Ovary (tissue), 3 donors: ENCODE measurements around the gene ANKRD27.

Experiments used
- EP300 ChIP-seq: sonication (generic); formaldehyde crosslinking; IDR thresholded peaks from one replicate; pipeline ENCODE4 v1.6.1; 2017; ENCODE audit warnings: antibody characterized with exemption
- POLR2A ChIP-seq: fragments of 450-650 bp; IDR thresholded peaks from one replicate; pipeline ENCODE4 v1.6.1; 2017; ENCODE audit warnings: antibody characterized with exemption, mild to moderate bottlenecking, moderate library complexity
- TF ChIP-seq, protein P1 (sequence below), 3 donors: fragments of 450-650 bp in 2 of 3; fragments of 200-600 bp in 1 of 3; IDR thresholded peaks; one replicate each; pipeline versions ENCODE4 v1.5.1 to v1.8.0; 2016 to 2022; ENCODE audit warnings: antibody characterized with exemption in 3 of 3, mild to moderate bottlenecking in 1 of 3
- donor health status: DM: no; HTN: no; CAD: no.

DNA sequence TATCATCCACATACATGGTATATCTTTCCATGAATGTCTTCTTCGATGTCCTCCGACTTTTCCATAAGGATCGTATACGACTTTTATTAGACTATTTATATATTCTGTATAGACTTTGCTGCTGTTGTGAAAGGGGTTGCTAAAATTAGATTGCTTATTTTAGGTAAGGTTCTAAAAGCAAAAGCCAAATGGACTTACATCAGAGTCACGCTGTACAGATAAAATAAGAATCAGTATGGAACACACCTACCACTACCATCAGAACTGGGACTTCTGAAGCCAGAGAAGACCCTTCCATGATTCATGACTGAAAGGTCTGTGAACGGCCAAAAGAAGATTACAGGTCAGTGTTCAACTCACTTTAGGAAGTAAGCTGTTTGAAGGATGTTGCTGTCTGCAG, 8.9 kb downstream of the ANKRD27 start:
- TF ChIP-seq POLR2A, result no peak
- TF ChIP-seq, protein P1, sequence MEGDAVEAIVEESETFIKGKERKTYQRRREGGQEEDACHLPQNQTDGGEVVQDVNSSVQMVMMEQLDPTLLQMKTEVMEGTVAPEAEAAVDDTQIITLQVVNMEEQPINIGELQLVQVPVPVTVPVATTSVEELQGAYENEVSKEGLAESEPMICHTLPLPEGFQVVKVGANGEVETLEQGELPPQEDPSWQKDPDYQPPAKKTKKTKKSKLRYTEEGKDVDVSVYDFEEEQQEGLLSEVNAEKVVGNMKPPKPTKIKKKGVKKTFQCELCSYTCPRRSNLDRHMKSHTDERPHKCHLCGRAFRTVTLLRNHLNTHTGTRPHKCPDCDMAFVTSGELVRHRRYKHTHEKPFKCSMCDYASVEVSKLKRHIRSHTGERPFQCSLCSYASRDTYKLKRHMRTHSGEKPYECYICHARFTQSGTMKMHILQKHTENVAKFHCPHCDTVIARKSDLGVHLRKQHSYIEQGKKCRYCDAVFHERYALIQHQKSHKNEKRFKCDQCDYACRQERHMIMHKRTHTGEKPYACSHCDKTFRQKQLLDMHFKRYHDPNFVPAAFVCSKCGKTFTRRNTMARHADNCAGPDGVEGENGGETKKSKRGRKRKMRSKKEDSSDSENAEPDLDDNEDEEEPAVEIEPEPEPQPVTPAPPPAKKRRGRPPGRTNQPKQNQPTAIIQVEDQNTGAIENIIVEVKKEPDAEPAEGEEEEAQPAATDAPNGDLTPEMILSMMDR (IDR thresholded peaks at IDR 0.05), result no peak
- no peak for TF ChIP-seq EP300
